LNCaP clone FGC (cell line): ENCODE data around the gene TNFRSF19.

Experiments
- DNase-seq: peaks from one replicate; pipeline ENCODE4 v3.0.0-alpha.2; 2011; ENCODE audit warnings: low read depth
- H3K4me3 ChIP-seq: 2 replicates; pipeline ENCODE4 v1.5.1; 2011; ENCODE audit warnings: mild to moderate bottlenecking, low read depth, low read length, control low read depth
- TF ChIP-seq, protein P1 (sequence below): IDR thresholded peaks from 2 replicates; pipeline ENCODE4 v1.5.1; 2012; ENCODE audit warnings: mild to moderate bottlenecking; ENCODE audit not compliant: control insufficient read depth, insufficient read depth; ENCODE audit errors: extremely low read depth

The TNFRSF19 gene

DNA sequence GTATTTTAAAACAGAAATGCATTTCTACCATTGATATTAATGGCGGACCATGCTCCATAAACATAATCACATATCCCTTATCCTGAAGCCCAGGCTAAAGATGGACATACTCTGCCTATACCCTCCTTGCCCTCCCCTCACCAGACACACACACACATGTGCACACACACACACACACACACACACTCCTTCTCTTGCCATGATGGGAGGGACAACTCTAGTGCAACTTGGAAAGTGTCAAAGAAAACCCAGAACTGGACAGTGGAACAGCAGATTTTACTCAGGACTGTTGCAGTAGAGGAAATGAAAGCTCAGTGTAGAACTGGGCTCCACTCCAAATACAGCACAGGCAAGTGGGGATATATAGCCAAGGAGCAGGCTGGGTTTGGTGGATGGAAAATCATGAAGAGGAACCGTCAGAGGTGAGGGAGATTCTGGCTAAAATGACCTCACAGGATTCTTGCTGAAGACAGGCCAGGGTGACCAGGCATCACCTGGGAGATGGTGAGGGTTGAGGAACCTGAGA, 40.8 kb downstream of the TNFRSF19 start:
- TF ChIP-seq, protein P1, sequence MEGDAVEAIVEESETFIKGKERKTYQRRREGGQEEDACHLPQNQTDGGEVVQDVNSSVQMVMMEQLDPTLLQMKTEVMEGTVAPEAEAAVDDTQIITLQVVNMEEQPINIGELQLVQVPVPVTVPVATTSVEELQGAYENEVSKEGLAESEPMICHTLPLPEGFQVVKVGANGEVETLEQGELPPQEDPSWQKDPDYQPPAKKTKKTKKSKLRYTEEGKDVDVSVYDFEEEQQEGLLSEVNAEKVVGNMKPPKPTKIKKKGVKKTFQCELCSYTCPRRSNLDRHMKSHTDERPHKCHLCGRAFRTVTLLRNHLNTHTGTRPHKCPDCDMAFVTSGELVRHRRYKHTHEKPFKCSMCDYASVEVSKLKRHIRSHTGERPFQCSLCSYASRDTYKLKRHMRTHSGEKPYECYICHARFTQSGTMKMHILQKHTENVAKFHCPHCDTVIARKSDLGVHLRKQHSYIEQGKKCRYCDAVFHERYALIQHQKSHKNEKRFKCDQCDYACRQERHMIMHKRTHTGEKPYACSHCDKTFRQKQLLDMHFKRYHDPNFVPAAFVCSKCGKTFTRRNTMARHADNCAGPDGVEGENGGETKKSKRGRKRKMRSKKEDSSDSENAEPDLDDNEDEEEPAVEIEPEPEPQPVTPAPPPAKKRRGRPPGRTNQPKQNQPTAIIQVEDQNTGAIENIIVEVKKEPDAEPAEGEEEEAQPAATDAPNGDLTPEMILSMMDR: no peak
- H3K4me3 ChIP-seq: no peak overlapping the region
- DNase-seq: no peak

- DNase-seq: no peak
- TF ChIP-seq, protein P1: no peak
- H3K4me3 ChIP-seq: no peak overlapping the region
Observed at GRCh38 chr13:23612182-23612581, 42.0 kb downstream of the TNFRSF19 start.

DNA sequence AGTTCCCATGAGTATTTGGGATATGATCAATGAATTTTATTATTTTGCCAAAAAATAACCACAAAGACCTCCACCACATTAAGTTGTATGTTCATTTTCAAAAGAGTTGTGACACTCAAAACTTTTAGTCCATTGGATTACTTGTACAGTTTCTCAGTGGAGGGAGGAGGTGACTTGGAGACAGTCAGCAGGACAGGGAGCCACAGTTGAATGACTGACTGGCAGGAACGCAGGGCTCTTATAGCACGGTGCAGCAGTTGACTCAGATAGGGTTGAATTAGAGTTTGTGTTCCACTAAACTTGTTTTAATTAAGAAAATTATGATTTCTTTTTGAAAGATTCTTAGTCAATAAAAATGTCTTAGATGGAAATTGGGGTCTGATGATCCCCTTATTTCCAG, 42.5 kb downstream of the TNFRSF19 start:
- TF ChIP-seq, protein P1: no peak
- DNase-seq: no peak
- H3K4me3 ChIP-seq: no peak overlapping the region

DNA sequence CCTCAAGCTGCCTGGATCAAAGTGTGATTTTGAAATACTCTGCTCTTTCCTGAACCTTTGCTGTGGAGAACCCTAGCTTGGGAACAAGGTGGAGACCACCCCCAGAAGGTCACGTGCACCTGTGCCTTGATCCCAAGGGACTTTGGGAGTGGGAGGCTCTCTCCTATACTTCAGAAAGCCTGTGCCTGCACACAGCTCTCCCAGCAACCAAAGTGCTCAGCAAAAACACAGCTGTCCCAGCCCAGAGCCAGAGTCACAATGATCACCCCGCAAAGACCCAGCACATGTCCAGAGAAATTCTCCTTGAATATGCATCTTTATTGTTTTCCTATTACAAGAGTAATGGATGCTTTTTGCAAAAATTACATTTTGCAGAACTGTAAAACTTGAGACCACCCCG, 43.4 kb downstream of the TNFRSF19 start:
- H3K4me3 ChIP-seq: no peak overlapping the region
- DNase-seq: no peak
- TF ChIP-seq, protein P1: no peak

- H3K4me3 ChIP-seq: no peak overlapping the region
- no peak for DNase-seq
- TF ChIP-seq, protein P1: no peak
Observed at GRCh38 chr13:23615395-23616081, 45.3 kb downstream of the TNFRSF19 start.

- no peak overlapping the region for H3K4me3 ChIP-seq
- TF ChIP-seq, protein P1: no peak
Observed at GRCh38 chr13:23616228-23616627, 46.0 kb downstream of the TNFRSF19 start.

DNA sequence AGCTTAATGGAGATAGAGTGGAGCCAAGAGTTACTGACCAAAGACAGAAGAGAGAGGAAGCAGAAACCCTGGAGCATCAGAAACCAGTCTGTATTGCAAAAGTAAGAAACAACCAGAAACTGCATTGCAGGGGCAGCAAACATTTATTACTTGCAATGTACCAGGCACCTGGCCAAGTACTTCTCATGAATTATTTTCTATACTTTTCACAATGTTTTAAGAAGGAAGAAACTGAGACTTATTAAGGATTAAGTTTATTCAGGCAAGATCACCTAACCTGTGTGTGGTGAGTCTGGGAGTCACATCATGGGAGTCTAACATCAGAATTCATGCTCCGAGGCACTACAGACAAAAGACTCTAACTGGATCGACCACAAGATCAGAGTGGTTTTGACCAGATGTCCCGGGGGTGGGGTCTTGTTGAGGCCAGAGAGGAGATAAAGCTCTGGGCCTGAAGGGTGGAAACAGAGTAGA, 47.4 kb downstream of the TNFRSF19 start:
- TF ChIP-seq, protein P1: no peak
- no peak for DNase-seq
- no peak overlapping the region for H3K4me3 ChIP-seq

More at GRCh38 chr13:23616228-23616627, 46.0 kb downstream of the TNFRSF19 start:
- DNase-seq: no peak
